Lower lobe of right lung (tissue), 2 donors: Measurements from ENCODE around the gene CCDC38. TPM values are rescaled to one million over a fixed set of nuclear protein-coding genes. Genes with fewer than 3 reads are reported as not detected.

Experiments used
- ATAC-seq, 2 donors: fragments of 200-7000 bp; cut with Tn5 transposase; one replicate each; pipeline ENCODE4 v1.9.1; 2020 to 2022; ENCODE audit warnings: mild to moderate bottlenecking in 2 of 2, moderate library complexity in 2 of 2
- DNase-seq: peaks from one replicate; pipeline ENCODE4 v3.0.0-alpha.2; 2020
- H3K27ac ChIP-seq: fragments of 200-600 bp; one replicate; pipeline ENCODE4 v1.8.0; 2022
- H3K27me3 ChIP-seq: fragments of 200-600 bp; one replicate; pipeline ENCODE4 v1.8.0; 2022; ENCODE audit warnings: low read depth
- H3K36me3 ChIP-seq: fragments of 200-600 bp; one replicate; pipeline ENCODE4 v1.8.0; 2022; ENCODE audit warnings: mild to moderate bottlenecking
- H3K4me1 ChIP-seq: fragments of 200-600 bp; one replicate; pipeline ENCODE4 v1.8.0; 2022
- H3K4me3 ChIP-seq: fragments of 200-600 bp; one replicate; pipeline ENCODE4 v1.8.0; 2022; ENCODE audit warnings: mild to moderate bottlenecking
- H3K9me3 ChIP-seq: fragments of 200-600 bp; one replicate; pipeline ENCODE4 v1.8.0; 2022
- CTCF ChIP-seq: fragments of 200-600 bp; IDR thresholded peaks from one replicate; pipeline ENCODE4 v1.8.0; 2022; ENCODE audit warnings: antibody characterized with exemption, mild to moderate bottlenecking
- intact Hi-C: fragments of 100-400 bp; cut with DNase I; formaldehyde crosslinking; loops from one replicate; pipeline ENCODE4 v1.11.0; 2022
- total RNA-seq: library from RNA; stranded (reverse); fragmentation: NEBNext Ultra II Directional; extraction: Animal tissue kit (Norgen Biotek cat#: 25700); gene quantifications from one replicate; pipeline ENCODE4 v1.2.1, GENCODE V29; 2021
- donor health status: DM: no; HTN: yes; CAD: no; lungs with severe emphysema.

The CCDC38 gene
- total RNA-seq, 1 donor from 2014 or later = 0.24 TPM

GRCh38 chr12:95953000-95953399 lies 10.6 kb upstream of the CCDC38 start:
- no peaks in the 10 kb centered on the region for H3K36me3 ChIP-seq
- no peak for ATAC-seq
- no peak for DNase-seq
- H3K9me3 ChIP-seq = no peaks in the 10 kb centered on the region
- intact Hi-C loops = no loop called here
- no peak for TF ChIP-seq CTCF
- H3K4me1 ChIP-seq = no peaks in the 10 kb centered on the region
- H3K27me3 ChIP-seq = no peaks in the 10 kb centered on the region
- H3K4me3 ChIP-seq = no peak overlapping the region
- H3K27ac ChIP-seq = no peak overlapping the region

- no peak overlapping the region for H3K4me3 ChIP-seq
- H3K4me1 ChIP-seq = no peaks in the 10 kb centered on the region
- DNase-seq (no peak), ATAC-seq (no peak)
- TF ChIP-seq CTCF = no peak
- no peaks in the 10 kb centered on the region for H3K27me3 ChIP-seq
- intact Hi-C loops = no loop called here
- no peak overlapping the region for H3K27ac ChIP-seq
- no peaks in the 10 kb centered on the region for H3K36me3 ChIP-seq
- H3K9me3 ChIP-seq = no peaks in the 10 kb centered on the region
Observed at GRCh38 chr12:95951515-95951914, 9.1 kb upstream of the CCDC38 start.

- H3K36me3 ChIP-seq = no peaks in the 10 kb centered on the region
- no peaks in the 10 kb centered on the region for H3K4me1 ChIP-seq
- H3K4me3 ChIP-seq = no peak overlapping the region
- H3K27me3 ChIP-seq = no peaks in the 10 kb centered on the region
- intact Hi-C loops = no loop called here
- H3K27ac ChIP-seq = no peak overlapping the region
- H3K9me3 ChIP-seq = no peaks in the 10 kb centered on the region
- TF ChIP-seq CTCF = no peak
- ATAC-seq = no peak
- no peak for DNase-seq
Observed at GRCh38 chr12:95949477-95950206, 7.2 kb upstream of the CCDC38 start.

GRCh38 chr12:95944108-95944704 lies 1.8 kb upstream of the CCDC38 start:
- intact Hi-C loops = no loop called here
- no peak for TF ChIP-seq CTCF

GRCh38 chr12:95943330-95943842 lies 972 bp upstream of the CCDC38 start, which contains the start of gene AMDHD1:
TSS of gene AMDHD1 (plus strand) at chr12:95943331. CDS start at chr12:95943399, 68 bp downstream.
- intact Hi-C loops = no loop called here
- Histone ChIP-seq H3K9me3 (no peaks in the 10 kb centered on the region), H3K27ac (peak within 1 kb of the TSS; percentile 84), H3K36me3 (no peaks in the 10 kb centered on the region), H3K4me1 (peaks cover 7% of the 10 kb centered on the region), H3K27me3 (no peaks in the 10 kb centered on the region), H3K4me3 (peak within 1 kb of the TSS; percentile 94)
- ATAC-seq (peak; percentile 85 to 89), DNase-seq (peak; percentile 74)
- TF ChIP-seq CTCF = peak; percentile 48

More at GRCh38 chr12:95944108-95944704, 1.8 kb upstream of the CCDC38 start:
- Histone ChIP-seq H3K4me3 (no peak overlapping the region), H3K4me1 (peaks cover 7% of the 10 kb centered on the region), H3K27ac (no peak overlapping the region), H3K9me3 (no peaks in the 10 kb centered on the region), H3K27me3 (no peaks in the 10 kb centered on the region), H3K36me3 (no peaks in the 10 kb centered on the region)
- DNase-seq = no peak
- no peak for ATAC-seq
